ENCODE measurements around the gene ENTHD1.

GRCh38 chr22:39939830-39940229 is 46.3 kb upstream of the ENTHD1 start:
- TF ChIP-seq MAZ (IDR thresholded peaks at IDR 0.05; ENCODE audit: borderline replicate concordance, low read depth, low read length) (no peak), CTCF (conservative IDR thresholded peaks at IDR 0.05; ENCODE audit: low read depth, low read length) (no peak), POLR2A (IDR thresholded peaks at IDR 0.05; ENCODE audit: low read depth, low read length) (no peak), BHLHE40 (IDR thresholded peaks at IDR 0.05; ENCODE audit: low read depth, low read length) (no peak), USF2 (IDR thresholded peaks at IDR 0.05; ENCODE audit: low read depth, low read length) (no peak), RCOR1 (IDR thresholded peaks at IDR 0.05; ENCODE audit: insufficient replicate concordance, low read length) (no peak), FOS (IDR thresholded peaks at IDR 0.05; ENCODE audit: low read depth, low read length) (no peak), ELK1 (IDR thresholded peaks at IDR 0.05; ENCODE audit: borderline replicate concordance, low read depth, low read length) (no peak), SMC3 (IDR thresholded peaks at IDR 0.05; ENCODE audit: low read depth, low read length) (no peak), RAD21 (IDR thresholded peaks at IDR 0.05; ENCODE audit: low read length) (no peak), CEBPB (IDR thresholded peaks at IDR 0.05; ENCODE audit: low read depth, low read length) (no peak), MAFK (IDR thresholded peaks at IDR 0.05; ENCODE audit: low read depth, low read length) (no peak), NFE2L2 (IDR thresholded peaks at IDR 0.05; ENCODE audit: low read depth, low read length) (no peak)
